HepG2 (cell line): Measurements from ENCODE around the gene POLR2H. TPM values are rescaled to one million over a fixed set of nuclear protein-coding genes. Genes with fewer than 3 reads are reported as not detected.

Experiments
- ATAC-seq: fragments of 200-7000 bp; cut with Tn5 transposase; 3 replicates; pipeline ENCODE4 v1.9.1; 2020; ENCODE audit warnings: mild to moderate bottlenecking, moderate library complexity
- BruUV-seq: library from RNA; stranded (reverse); fragments of 400-500 nt; replicated peaks from 2 replicates; lab custom pipeline; 2021; lab: Mats Ljungman, UMichigan
- CTCF ChIA-PET: fragments of 300-600 bp; formaldehyde crosslinking; extraction: SDS; loops from one replicate; lab custom pipeline; 2021; ENCODE audit warnings: low total read pairs, inconsistent platforms, low intra/inter-chr PET ratio; lab: Yijun Ruan, JAX
- POLR2A ChIA-PET: fragments of 350-600 bp; sonication (Branson Sonifier 250); formaldehyde crosslinking; loops from one replicate; lab custom pipeline; 2020; ENCODE audit warnings: antibody characterized with exemption, inconsistent platforms; lab: Yijun Ruan, JAX
- DNase-seq: peaks from one replicate; pipeline ENCODE4 v3.0.0-alpha.2; 2015; ENCODE audit warnings: low spot score
- FAIRE-seq: peaks from 3 replicates; lab custom pipeline; 2011; peaks lifted over from hg19 to GRCh38; lab: Jason Lieb, UNC
- H2AFZ ChIP-seq: one replicate; pipeline ENCODE4 v1.6.1; 2011; ENCODE audit warnings: low read length, inconsistent platforms
- H3K27ac ChIP-seq: fragments of 300-600 bp; 3 replicates; pipeline ENCODE4 v1.8.0; 2011; ENCODE audit warnings: mixed run types, mild to moderate bottlenecking, mixed read lengths, low read length, inconsistent platforms; ENCODE audit not compliant: insufficient read depth; ENCODE audit errors: extremely low read length
- H3K27me3 ChIP-seq, 2 experiments: fragments of 200-600 bp in 1 of 2; 2 replicates in 1 of 2; 3 replicates in 1 of 2; pipeline versions ENCODE4 v1.6.0 to v1.8.0; 2011; ENCODE audit warnings: low read length in 2 of 2, mild to moderate bottlenecking in 2 of 2, moderate library complexity in 2 of 2, inconsistent platforms in 1 of 2; ENCODE audit not compliant: insufficient read depth in 2 of 2, control insufficient read depth in 1 of 2
- H3K36me3 ChIP-seq, 2 experiments: fragments of 200-600 bp in 1 of 2; replicated peaks in 1 of 2; 2 replicates in 1 of 2; 3 replicates in 1 of 2; pipeline versions ENCODE4 v1.5.1 to v1.8.0; 2011; ENCODE audit warnings: low read length in 2 of 2, inconsistent platforms in 1 of 2; ENCODE audit not compliant: insufficient read depth in 2 of 2, control insufficient read depth in 1 of 2
- H3K4me1 ChIP-seq: 2 replicates; pipeline ENCODE4 v1.5.1; 2012; ENCODE audit warnings: low read length, inconsistent platforms; ENCODE audit not compliant: insufficient read depth
- H3K4me2 ChIP-seq: 2 replicates; pipeline ENCODE4 v1.6.0; 2011; ENCODE audit warnings: low read depth, low read length, inconsistent platforms
- H3K4me3 ChIP-seq, 3 experiments: fragments of 200-600 bp in 1 of 3; sonication (generic), shearing (Covaris generic) in 1 of 3; replicated peaks in 1 of 3; 2 replicates each; pipeline ENCODE4 v1.5.1; 2011 to 2016; ENCODE audit warnings: low read length in 3 of 3, inconsistent platforms in 2 of 3, low read depth in 2 of 3, mild to moderate bottlenecking in 2 of 3, control low read depth in 1 of 3, mixed read lengths in 1 of 3; ENCODE audit not compliant: insufficient read depth in 1 of 3
- H3K79me2 ChIP-seq: one replicate; pipeline ENCODE4 v1.6.1; 2011; ENCODE audit warnings: low read length, inconsistent platforms; ENCODE audit not compliant: insufficient read depth
- H3K9ac ChIP-seq: 2 replicates; pipeline ENCODE4 v1.6.0; 2011; ENCODE audit warnings: mild to moderate bottlenecking, low read depth, low read length, inconsistent platforms; ENCODE audit not compliant: insufficient read depth
- H3K9me3 ChIP-seq: 2 replicates; pipeline ENCODE4 v1.5.1; 2012; ENCODE audit warnings: mild to moderate bottlenecking, low read length
- H4K20me1 ChIP-seq: 2 replicates; pipeline ENCODE4 v1.6.0; 2011; ENCODE audit warnings: inconsistent platforms, mild to moderate bottlenecking, low read length, moderate library complexity; ENCODE audit not compliant: insufficient read depth
- HHEX ChIP-seq: IDR thresholded peaks from 2 replicates; pipeline ENCODE4 v1.6.1; 2016; ENCODE audit warnings: control low read depth
- IRX3 ChIP-seq: sonication (generic); formaldehyde crosslinking; IDR thresholded peaks from 2 replicates; pipeline ENCODE4 v1.8.1; 2023; ENCODE audit warnings: mild to moderate bottlenecking, low read depth, missing genetic modification reagents, borderline replicate concordance
- KDM2A ChIP-seq: sonication (generic); formaldehyde crosslinking; IDR thresholded peaks from 2 replicates; pipeline ENCODE4 v1.4.0; 2020; ENCODE audit warnings: low read depth, missing genetic modification reagents, borderline replicate concordance
- MED13 ChIP-seq: sonication (generic); formaldehyde crosslinking; IDR thresholded peaks from 2 replicates; pipeline ENCODE4 v1.5.0; 2020; ENCODE audit warnings: missing genetic modification reagents
- MEIS2 ChIP-seq: sonication (generic); formaldehyde crosslinking; IDR thresholded peaks from 2 replicates; pipeline ENCODE4 v1.9.0; 2021; ENCODE audit warnings: mild to moderate bottlenecking, missing genetic modification reagents
- PHF8 ChIP-seq: sonication (generic); formaldehyde crosslinking; IDR thresholded peaks from 2 replicates; pipeline ENCODE4 v1.5.0; 2020; ENCODE audit warnings: missing genetic modification reagents
- POLR2A ChIP-seq, 2 experiments: IDR thresholded peaks; 2 replicates each; pipeline ENCODE4 v1.6.1; 2011; ENCODE audit warnings: low read depth in 2 of 2, low read length in 2 of 2, mild to moderate bottlenecking in 1 of 2, moderate library complexity in 1 of 2; ENCODE audit not compliant: insufficient read depth in 1 of 2
- RBM39 ChIP-seq: fragments of 200-400 bp; formaldehyde crosslinking; IDR thresholded peaks from one replicate; pipeline ENCODE4 v1.6.1; 2018; ENCODE audit warnings: antibody characterized with exemption, mild to moderate bottlenecking, low read depth, low read length; ENCODE audit not compliant: poor library complexity, severe bottlenecking
- ZNF230 ChIP-seq: sonication (generic); formaldehyde crosslinking; IDR thresholded peaks from 2 replicates; pipeline ENCODE4 v1.4.0; 2020; ENCODE audit warnings: mild to moderate bottlenecking, missing genetic modification reagents
- ZNF556 ChIP-seq: sonication (generic); formaldehyde crosslinking; IDR thresholded peaks from 2 replicates; pipeline ENCODE4 v1.4.0; 2020; ENCODE audit warnings: mild to moderate bottlenecking, missing genetic modification reagents, borderline replicate concordance
- ZNF777 ChIP-seq: sonication (generic); formaldehyde crosslinking; IDR thresholded peaks from 2 replicates; pipeline ENCODE4 v1.4.0; 2020; ENCODE audit warnings: missing genetic modification reagents
- ZSCAN20 ChIP-seq: sonication (generic); formaldehyde crosslinking; IDR thresholded peaks from 2 replicates; pipeline ENCODE4 v1.4.0; 2020; ENCODE audit warnings: missing genetic modification reagents, mild to moderate bottlenecking, borderline replicate concordance
- WGBS: methylation state at CpG from one replicate; pipeline ENCODE4 v1.1.6; 2017; ENCODE audit warnings: low lambda C conversion rate; 5-methylcytosine and 5-hydroxymethylcytosine counted together
- in situ Hi-C: cut with HindIII; loops from 2 replicates; pipeline ENCODE4 v1.10.0; 2017; ENCODE audit warnings: low pct_unique_long_range_greater_than_20kb; ENCODE audit not compliant: extremely low pct_ligation_motif_present
- intact Hi-C: fragments of 100-400 bp; cut with micrococcal nuclease; formaldehyde crosslinking; loops from one replicate; pipeline ENCODE4 v1.10.0; 2022; ENCODE audit not compliant: unreplicated experiment
- polyA plus RNA-seq, 8 experiments: library from polyadenylated mRNA; depleted of rRNA in 3 of 8; stranded (reverse) in 7 of 8; unstranded in 1 of 8; fragments of >200 nt; fragmentation: Illumina TruSeq in 4 of 8; extraction: Trizol in 4 of 8; gene quantifications; 2 replicates each; pipeline versions ENCODE4 v1.2.1 to v1.2.3, GENCODE V29; 2011 to 2016; ENCODE audit warnings: low read depth in 4 of 8, missing spikeins in 1 of 8, mixed read lengths in 1 of 8; ENCODE audit not compliant: insufficient read depth in 1 of 8
- total RNA-seq, 5 experiments: library from RNA; depleted of rRNA; stranded (reverse); fragments of >200 nt; fragmentation: Illumina TruSeq; extraction: Trizol; gene quantifications; 2 replicates each; pipeline ENCODE4 v1.2.3, GENCODE V29; 2016; ENCODE audit warnings: low read depth in 1 of 5
- TF ChIP-seq, protein P1 (sequence below), 2 experiments: sonication (generic) in 1 of 2; formaldehyde crosslinking in 1 of 2; IDR thresholded peaks; 2 replicates each; pipeline versions ENCODE4 v1.6.1 to v1.9.0; 2014 to 2022; ENCODE audit warnings: antibody characterized with exemption in 1 of 2, borderline replicate concordance in 1 of 2, inconsistent platforms in 1 of 2, low read depth in 1 of 2, missing genetic modification reagents in 1 of 2
- TF ChIP-seq, protein P2 (sequence below): sonication (generic); formaldehyde crosslinking; IDR thresholded peaks from 2 replicates; pipeline ENCODE4 v1.8.1; 2023; ENCODE audit warnings: mild to moderate bottlenecking, inconsistent platforms, moderate library complexity, missing genetic modification reagents, borderline replicate concordance

The POLR2H gene
- total and polyA plus RNA-seq, 2 of the 13 experiments (the other 11 are each of a cell fraction or from before 2014, with no cell fraction given): 118 to 194 TPM

DNA sequence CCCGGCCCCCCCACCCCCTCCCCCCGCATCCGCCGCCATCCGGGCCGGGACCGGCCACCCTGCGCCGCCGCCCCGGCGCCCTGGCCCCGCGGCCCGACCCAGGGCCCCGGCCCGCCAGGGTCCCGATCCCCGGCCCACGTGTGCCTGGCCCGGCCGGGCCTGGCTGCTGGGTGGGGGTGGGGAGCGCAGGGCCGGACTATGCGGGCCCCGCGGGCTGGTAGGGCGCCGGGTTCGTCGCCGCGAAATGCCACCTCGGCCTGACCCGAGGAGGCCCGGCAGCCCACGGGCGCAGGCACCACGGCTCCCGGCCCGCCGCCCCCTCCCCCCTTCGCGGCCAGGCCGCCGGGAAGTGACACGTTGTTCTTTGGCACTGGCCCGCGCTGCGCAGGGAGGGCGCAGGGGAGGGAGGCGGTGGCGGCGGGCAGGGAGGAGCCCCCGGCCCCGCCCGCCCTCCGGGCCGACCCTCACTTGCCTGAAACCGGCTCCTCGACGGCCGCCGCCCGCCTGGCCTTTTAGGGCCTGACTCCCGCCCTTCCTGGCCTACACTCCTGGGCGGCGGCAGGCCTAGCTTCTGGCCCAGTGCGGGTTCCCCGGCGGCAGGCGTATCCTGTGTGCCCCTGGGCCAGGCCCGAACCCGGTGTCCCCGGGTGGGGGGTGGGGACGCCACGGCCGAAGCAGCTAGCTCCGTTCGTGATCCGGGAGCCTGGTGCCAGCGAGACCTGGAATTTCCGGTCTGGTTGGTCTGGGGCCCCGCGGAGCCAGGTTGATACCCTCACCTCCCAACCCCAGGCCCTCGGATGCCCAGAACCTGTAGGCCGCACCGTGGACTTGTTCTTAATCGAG, 46.6 kb upstream of the POLR2H start (continued):
- TF ChIP-seq, protein P1, sequence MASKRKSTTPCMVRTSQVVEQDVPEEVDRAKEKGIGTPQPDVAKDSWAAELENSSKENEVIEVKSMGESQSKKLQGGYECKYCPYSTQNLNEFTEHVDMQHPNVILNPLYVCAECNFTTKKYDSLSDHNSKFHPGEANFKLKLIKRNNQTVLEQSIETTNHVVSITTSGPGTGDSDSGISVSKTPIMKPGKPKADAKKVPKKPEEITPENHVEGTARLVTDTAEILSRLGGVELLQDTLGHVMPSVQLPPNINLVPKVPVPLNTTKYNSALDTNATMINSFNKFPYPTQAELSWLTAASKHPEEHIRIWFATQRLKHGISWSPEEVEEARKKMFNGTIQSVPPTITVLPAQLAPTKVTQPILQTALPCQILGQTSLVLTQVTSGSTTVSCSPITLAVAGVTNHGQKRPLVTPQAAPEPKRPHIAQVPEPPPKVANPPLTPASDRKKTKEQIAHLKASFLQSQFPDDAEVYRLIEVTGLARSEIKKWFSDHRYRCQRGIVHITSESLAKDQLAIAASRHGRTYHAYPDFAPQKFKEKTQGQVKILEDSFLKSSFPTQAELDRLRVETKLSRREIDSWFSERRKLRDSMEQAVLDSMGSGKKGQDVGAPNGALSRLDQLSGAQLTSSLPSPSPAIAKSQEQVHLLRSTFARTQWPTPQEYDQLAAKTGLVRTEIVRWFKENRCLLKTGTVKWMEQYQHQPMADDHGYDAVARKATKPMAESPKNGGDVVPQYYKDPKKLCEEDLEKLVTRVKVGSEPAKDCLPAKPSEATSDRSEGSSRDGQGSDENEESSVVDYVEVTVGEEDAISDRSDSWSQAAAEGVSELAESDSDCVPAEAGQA (IDR thresholded peaks at IDR 0.05; ENCODE audit: low read depth): no peak; the same call in 1 of the 2 replicates
- TF ChIP-seq, protein P1 (CRISPR knock-in tag; IDR thresholded peaks at IDR 0.05; ENCODE audit: borderline replicate concordance): peak; percentile 37; the same call in 1 of the 2 replicates

DNA sequence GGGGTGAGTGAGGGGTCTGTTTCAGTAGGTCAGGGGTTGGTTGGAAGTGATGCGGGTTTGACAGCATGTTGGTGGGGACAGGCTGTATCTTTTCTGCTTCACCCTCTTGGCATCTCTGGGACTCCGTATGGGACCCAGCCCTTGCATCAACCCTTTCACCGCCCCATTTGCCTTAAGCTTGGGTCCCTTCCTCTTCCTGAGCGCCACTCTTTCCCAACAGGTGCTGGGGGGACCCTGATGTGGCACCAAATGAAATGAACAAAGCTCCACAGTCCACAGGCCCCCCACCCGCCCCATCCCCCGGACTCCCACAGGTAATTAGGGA, 46.0 kb upstream of the POLR2H start:
- ChIA-PET POLR2A (interaction anchor here (0.6 to 1.9 kb wide), 9 partner anchors 9 to 159 kb away, joined by 3 to 10 read pairs (median 4); partner anchors contain the start of gene FAM131A), CTCF (no interaction called here)
- peaks cover 14 to 38% of the 10 kb centered on the region in 2 experiments for H3K36me3 ChIP-seq
- peak overlapping the region; percentile 68 to 93 (median 86) for H3K4me3 ChIP-seq
- peak; percentile 26 for ATAC-seq
- FAIRE-seq: no peak
- in situ Hi-C loops (no loop called here), intact Hi-C loops (no loop called here)
- peak overlapping the region; percentile 94 for H3K4me2 ChIP-seq
- H4K20me1 ChIP-seq: peaks cover 34% of the 10 kb centered on the region
- 0% methylated on average over 6 of the region's 6 CpGs for WGBS
- no peaks in the 10 kb centered on the region for H3K9me3 ChIP-seq
- DNase-seq: no peak
- H3K4me1 ChIP-seq: peaks cover 44% of the 10 kb centered on the region
- peak overlapping the region; percentile 91 for H3K27ac ChIP-seq
- BruUV-seq: no TSS peak
- H3K9ac ChIP-seq: peak overlapping the region; percentile 98
- no peaks in the 10 kb centered on the region; a peak in 1 of 5 replicates for H3K27me3 ChIP-seq
- no peak overlapping the region for H2AFZ ChIP-seq
- peaks cover 54% of the 10 kb centered on the region for H3K79me2 ChIP-seq
- no peak for TF ChIP-seq MED13
- 0 out of 2 replicates have a peak, but pooled peaks have one; percentile 18 for TF ChIP-seq ZNF230 (CRISPR knock-in tag)
- peak; percentile 4; the same call in 1 of the 2 replicates for TF ChIP-seq PHF8 (CRISPR knock-in tag)
- TF ChIP-seq, protein P2, sequence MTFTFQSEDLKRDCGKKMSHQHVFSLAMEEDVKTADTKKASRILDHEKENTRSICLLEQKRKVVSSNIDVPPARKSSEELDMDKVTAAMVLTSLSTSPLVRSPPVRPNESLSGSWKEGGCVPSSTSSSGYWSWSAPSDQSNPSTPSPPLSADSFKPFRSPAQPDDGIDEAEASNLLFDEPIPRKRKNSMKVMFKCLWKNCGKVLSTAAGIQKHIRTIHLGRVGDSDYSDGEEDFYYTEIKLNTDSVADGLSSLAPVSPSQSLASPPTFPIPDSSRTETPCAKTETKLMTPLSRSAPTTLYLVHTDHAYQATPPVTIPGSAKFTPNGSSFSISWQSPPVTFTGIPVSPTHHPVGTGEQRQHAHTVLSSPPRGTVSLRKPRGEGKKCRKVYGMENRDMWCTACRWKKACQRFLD (CRISPR knock-in tag): 0 out of 2 replicates have a peak, but pooled peaks have one; percentile 44
- peak; percentile 4 for TF ChIP-seq RBM39
- no peak for TF ChIP-seq HHEX
- TF ChIP-seq MEIS2 (CRISPR knock-in tag): 0 out of 2 replicates have a peak, but pooled peaks have one; percentile 16
- no peak for TF ChIP-seq ZSCAN20 (CRISPR knock-in tag)
- TF ChIP-seq KDM2A (CRISPR knock-in tag): 0 out of 2 replicates have a peak, but pooled peaks have one; percentile 2
- TF ChIP-seq ZNF777 (CRISPR knock-in tag): 0 out of 2 replicates have a peak, but pooled peaks have one; percentile 15
- TF ChIP-seq ZNF556 (CRISPR knock-in tag): 0 out of 2 replicates have a peak, but pooled peaks have one; percentile 44
- TF ChIP-seq IRX3 (CRISPR knock-in tag): peak; percentile 18; the same call in 1 of the 2 replicates
- 0 out of 4 replicates have a peak, but pooled peaks have one; percentile 1 to 35 for TF ChIP-seq POLR2A (IDR thresholded peaks at IDR 0.05; ENCODE audit: insufficient read depth in 1 of 2, low read depth in 2 of 2, low read length in 2 of 2)
